ENCODE measurements around the gene LOC101059915.

LOC101059915 gene

GRCh38 chrX:71667328-71668247, at the start of gene LOC101059915:
Gene LOC101059915 (plus strand): TSS chrX:71667546.
- DNase-seq = no peak

- no peak for DNase-seq
Observed at GRCh38 chrX:71617742-71618141, 49.6 kb upstream of the LOC101059915 start.

DNA sequence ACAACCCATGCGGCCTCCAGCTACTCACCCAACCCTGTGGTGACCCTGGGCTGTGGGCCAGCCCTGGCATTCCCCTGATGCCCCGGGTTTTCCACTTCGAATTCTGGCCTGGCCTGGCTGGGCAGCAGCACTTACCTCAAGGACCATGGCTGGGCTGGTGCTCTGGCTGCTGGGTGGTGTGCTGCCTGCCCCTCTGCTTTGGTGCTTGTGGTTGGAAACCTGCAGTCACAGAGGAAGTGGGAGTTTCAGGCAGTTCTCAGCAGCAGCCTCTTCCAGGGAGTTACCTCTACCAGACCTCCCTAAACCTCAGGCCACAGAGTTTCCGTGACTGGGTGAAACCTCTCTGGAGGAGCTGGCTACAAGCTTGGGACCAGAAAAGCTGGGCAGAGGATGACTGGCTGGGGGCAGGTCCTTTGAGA, 49.0 kb upstream of the LOC101059915 start, which contains the start of gene CXCR3:
CXCR3 (minus strand) TSS at position 209 of the 419 bp plus-strand sequence; CDS start at position 147, 62 bp downstream.
- no peak for DNase-seq

- DNase-seq = no peak
Observed at GRCh38 chrX:71618787-71619186, 48.6 kb upstream of the LOC101059915 start.

DNA sequence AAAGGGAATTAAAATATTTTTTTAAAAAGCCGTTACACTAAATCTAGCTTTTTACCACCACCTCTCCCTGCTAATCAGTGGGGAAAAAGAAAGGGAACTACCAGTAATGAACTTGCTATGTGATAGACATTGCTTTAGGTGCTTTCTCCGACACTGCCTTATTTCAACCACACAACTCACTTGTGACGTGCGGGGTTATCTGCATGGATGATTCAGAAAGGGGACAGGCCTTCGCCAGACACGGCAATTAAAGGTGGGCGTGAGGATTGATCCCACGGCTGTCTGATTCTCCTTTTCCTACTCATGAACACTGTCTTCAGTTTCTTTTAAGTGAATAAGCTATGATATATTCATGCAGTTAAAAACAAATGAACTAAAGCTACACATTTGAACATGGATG, 48.2 kb upstream of the LOC101059915 start:
- no peak for DNase-seq

DNA sequence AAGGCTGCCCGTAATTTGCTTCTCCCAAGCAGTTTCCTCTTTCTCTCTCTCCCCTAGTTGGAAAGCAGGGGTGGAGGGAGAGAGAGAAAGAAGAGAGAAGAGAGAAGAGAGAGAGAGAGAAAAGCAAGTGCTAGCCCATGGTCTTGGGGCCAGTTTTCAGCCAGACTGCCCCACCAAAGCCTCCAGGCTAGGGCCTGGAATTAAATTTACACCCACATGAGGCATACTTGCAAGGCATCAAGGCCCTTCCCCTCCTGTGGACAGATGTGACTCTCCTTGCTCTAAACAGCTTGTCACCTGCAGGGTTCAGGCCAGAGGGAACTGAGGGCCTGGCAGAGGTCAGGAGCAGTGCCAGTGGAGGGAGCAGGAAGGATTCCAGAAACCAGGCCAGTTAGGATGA, 47.4 kb upstream of the LOC101059915 start:
- no peak for DNase-seq

GRCh38 chrX:71621603-71622002, 45.7 kb upstream of the LOC101059915 start:
- no peak for DNase-seq

- no peak for DNase-seq
Observed at GRCh38 chrX:71622032-71622575, 45.2 kb upstream of the LOC101059915 start.

- no peak for DNase-seq
Observed at GRCh38 chrX:71622576-71623450, 44.5 kb upstream of the LOC101059915 start.

DNA sequence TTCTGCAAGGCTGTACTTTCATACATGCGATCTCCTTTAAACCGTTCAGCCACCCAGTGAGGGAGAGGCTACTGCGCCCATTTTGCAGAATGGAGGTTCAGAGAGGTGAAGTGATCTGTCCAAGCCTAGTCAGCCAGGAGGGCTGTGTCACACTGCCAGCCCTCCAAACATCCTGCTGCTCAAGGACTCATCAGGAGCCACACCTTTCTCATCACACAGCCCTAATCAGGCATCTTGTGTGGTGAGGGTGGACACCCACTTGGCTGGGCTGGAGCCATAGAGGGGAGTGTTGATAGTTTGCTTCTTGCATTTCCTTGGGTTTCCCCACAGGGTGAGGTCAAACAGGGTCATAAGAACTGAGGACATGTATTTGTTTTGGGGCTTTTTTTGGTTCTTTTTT, 43.6 kb upstream of the LOC101059915 start:
- no peak for DNase-seq

- no peak for DNase-seq
Observed at GRCh38 chrX:71625471-71625870, 41.9 kb upstream of the LOC101059915 start.

DNA sequence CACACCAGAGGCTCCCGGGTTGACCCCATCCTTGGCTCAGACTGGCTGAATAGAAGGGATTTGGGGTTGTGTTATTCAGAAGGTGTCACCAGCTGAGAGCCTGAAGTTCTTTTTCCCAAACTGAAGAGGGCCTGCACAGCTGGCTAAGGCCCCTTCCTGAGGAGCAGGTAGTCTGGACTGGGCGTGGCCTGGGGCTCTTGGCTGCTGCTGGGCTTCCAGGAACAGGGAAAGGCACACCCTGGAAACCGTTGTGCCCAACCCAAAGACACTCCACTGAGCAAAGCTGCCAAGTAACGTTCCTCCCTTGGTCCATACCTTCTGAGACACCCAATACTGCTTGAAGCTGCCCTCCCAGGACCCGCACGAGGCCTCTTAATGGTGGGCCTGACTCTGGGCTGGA, 40.8 kb upstream of the LOC101059915 start:
- DNase-seq = no peak

- DNase-seq = no peak
Observed at GRCh38 chrX:71627588-71628404, 39.5 kb upstream of the LOC101059915 start.

- DNase-seq = no peak
Observed at GRCh38 chrX:71629467-71629866, 37.9 kb upstream of the LOC101059915 start.

- no peak for DNase-seq
Observed at GRCh38 chrX:71632923-71633657, 34.3 kb upstream of the LOC101059915 start.

GRCh38 chrX:71634366-71634765, 33.0 kb upstream of the LOC101059915 start:
- no peak for DNase-seq

- no peak for DNase-seq
Observed at GRCh38 chrX:71636438-71637252, 30.7 kb upstream of the LOC101059915 start.

DNA sequence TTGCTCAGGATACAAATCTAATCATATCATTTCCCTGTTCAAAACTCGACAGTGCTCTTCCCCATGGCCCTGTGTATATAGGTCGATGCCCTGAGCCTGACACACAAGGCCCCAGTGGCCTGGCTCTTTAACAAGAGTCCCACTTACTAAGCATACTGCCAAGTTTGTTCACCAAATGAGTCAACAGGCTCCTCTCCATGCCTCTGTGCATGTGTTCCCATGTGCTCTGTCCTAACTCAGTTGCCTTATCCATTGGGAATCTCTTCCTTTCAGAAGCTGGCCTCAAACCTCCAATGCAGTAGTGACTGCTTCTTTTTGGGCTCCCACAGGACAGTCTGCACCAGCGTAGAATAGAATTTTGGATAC, 30.1 kb upstream of the LOC101059915 start:
- no peak for DNase-seq

DNA sequence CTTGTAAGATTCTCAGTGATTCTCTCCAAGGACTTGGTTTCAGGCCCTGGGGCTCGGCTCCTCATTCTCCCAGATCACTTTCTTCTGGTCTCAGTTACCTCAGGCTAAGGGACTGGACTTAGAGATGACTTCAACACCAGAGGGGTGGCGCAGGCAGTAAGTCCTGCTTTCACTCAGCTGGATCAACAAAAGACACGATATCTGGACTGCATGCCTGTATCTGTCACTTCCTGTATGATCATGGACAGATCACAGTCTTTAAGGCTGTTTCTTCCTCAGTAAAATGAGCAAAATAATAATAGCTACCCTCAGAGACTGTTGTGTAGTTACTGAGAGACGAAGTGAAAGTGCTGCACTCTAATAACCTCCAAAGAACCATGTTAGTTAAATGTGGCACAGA, 29.5 kb upstream of the LOC101059915 start:
- DNase-seq = no peak

GRCh38 chrX:71638409-71638808, 28.9 kb upstream of the LOC101059915 start:
- no peak for DNase-seq

- DNase-seq = no peak
Observed at GRCh38 chrX:71640002-71640401, 27.3 kb upstream of the LOC101059915 start.

Data from NCI-H748 treated with DMSO at 0.1 percent for 48 hours (cell line).